NCI-H1436 treated with DMSO at 0.1 percent for 48 hours (cell line): ENCODE data around the gene NSRP1.
"Not testable (repeated sequence)": the region's sequence is repeated elsewhere in the genome, so short reads cannot be mapped to it uniquely, and the experiment has no call there.

Experiments
- DNase-seq: peaks from one replicate; lab custom pipeline; 2025; lab: John Stamatoyannopoulos, UW

NSRP1 gene

DNA sequence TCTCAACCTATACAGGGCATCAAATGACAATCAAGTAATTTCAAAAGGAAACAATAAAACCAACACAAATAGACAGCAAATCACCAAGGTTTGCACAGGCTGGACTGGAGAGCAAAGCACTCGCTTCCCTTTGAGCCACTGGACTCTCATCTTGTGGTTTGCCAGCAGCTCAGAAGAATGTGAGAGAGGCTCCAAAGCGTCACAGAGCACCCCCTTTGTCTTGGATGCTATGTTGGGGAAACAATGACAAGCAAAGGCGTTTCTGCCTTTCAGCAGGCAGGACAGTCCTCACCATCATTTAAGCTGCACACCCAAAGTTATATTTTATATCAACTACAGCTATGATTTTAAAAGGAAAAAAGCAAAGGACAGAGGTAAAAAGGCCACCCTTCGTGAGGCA is 105.6 kb downstream of the NSRP1 start:
- no peak for DNase-seq

DNA sequence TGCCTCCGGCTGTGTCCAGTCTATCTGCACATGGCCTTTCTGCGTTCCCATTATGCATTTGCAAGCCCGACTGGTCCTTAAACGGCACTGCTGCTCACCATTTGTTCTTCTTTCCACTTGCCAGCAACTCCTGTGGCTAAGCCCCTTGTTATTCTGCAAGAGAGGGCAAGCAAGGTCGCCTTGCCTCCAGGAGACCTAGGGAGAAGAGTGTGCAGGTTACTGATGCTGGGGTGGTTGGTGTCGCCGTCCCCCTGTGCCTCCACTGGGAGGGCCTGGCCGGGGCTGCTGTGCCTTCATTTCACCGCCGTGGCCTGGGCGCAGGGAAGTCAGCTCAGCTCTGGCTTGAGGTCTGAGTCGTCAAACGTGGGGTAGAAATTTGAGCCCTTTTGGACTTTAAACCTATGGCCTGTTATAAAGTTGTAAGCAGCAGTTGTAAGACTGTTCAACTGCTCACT is 106.1 kb downstream of the NSRP1 start:
- DNase-seq, result no peak

DNA sequence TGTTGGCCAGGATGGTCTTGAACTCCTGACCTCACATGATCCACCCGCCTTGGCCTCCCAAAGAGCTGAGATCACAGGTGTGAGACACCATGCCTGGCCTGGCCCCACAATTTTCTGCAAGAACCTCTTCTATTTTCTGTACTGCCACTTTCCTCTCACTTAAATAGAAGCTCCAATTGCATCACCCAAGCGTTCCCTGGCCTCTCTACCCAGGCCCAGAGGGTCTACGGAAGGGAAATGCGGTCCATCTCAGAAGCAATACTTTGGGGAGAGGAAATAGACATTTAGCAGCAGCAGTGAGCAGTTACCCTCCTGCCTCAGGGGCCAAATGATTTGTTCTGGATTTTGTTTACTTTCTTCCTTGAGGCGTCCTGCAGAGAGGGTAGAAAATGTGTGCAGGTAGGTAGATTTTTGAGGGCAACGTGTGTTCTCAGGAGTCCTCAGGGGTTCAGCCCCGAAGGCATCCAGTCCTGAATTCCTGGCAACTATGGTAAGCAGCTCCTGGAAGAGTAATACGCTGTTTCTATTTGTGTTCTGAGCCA is 107.9 kb downstream of the NSRP1 start:
- DNase-seq, result no peak

DNA sequence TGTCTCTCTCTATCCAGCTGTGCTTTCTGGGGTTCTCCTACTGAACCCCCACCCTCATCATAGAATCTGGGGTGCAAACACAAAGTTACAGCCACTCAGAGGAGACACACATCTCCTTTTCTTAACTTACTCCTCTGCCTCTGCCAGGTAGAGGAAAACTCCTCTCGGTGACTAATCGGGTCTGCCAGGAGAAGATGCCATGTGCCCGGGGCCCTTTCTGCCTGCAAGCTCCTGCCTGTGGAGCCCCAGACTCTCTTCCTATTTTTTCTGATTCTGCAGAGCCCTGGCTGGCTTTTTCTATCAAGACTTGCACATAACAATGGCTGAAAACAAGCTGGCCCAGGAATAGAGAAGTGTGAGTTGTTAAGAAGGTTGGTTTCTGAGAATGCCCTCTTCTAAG is 108.5 kb downstream of the NSRP1 start:
- DNase-seq, result no peak

DNA sequence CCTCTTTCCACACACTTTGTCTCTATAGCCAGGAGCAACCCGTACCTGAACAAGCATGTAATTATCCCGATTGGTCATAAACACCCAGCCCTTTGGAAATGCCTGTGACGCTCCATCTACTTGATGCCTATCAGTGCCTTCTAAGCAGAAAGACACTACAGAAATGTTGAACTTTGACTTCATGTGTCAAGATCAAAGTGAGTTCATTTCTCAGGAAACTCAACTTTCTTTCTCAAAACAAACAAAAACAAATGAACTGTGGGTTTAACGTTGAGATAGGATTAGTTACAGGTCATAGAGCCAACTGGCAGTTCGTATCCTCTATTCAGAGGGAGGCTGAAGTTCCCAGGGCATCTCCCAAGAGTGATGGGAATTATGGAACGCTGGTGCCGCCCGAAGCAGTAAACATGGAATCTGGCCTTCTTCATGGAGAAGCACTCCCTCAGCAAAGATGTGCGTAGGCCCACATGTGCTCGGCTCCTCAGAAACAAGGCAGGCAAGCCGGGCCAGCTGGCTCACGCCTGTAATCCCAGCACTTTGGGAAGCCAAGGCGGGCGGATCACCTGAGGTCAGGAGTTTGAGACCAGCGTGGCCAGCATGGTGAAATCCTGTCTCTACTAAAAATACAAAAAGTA is 109.4 kb downstream of the NSRP1 start:
- DNase-seq, result no peak

DNA sequence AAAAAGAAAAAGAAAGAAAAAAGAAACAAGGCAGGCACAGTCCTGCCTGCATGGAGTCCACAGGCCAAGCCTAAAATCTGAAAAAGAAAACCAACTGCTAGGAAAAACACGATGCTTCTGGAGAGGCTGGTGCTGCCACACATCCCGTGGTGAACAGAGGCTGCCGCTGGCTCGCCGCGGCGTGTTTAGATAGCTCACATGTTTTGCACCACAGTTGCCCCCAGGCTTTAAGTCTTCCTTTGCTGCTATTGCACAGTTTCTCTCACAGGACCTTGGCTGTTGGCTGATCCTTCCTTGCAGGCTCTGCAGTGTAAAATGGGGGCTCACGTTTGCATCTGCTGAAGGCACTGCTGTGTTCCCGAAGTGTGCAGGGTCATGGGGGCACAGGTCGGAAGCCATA is 110.3 kb downstream of the NSRP1 start:
- DNase-seq, result no peak

DNA sequence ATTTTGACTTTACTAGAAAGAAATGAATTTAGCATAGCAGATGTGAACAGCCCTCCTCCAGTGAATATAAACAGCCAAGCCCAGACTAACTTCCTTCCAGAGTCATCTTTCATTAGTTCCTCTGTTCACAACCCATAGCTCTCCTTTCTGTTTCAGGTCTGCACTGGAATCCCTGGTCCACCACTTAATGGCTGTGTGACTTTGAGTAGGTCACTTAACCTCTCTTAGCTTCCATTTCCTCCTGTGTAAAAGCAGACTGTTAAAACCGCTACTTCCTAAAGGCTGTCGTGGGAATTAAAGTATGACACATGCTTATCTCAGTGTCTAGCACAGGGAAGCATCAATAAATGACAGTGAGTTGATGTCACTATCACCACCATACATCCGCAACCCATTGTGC is 111.4 kb downstream of the NSRP1 start:
- no peak for DNase-seq

DNA sequence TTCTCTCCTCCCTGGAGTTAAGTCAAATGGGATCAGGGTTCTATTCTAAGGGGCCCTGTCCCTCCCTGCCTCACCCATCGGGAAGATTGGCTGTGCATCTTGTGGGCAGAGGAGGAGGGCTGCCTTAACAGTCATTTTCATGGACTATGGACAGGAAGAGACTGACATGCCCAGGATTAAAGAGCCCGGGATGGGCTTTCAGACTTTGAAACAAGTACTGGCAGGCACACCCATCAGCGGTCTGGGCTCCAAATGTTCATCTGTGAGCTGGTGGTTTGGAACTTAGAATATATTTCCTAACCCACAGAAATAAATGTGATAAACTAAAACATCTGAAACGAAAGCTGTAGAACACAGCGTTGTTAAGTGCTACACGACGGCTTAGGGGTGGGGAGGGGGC is 112.4 kb downstream of the NSRP1 start:
- DNase-seq, result no peak

DNA sequence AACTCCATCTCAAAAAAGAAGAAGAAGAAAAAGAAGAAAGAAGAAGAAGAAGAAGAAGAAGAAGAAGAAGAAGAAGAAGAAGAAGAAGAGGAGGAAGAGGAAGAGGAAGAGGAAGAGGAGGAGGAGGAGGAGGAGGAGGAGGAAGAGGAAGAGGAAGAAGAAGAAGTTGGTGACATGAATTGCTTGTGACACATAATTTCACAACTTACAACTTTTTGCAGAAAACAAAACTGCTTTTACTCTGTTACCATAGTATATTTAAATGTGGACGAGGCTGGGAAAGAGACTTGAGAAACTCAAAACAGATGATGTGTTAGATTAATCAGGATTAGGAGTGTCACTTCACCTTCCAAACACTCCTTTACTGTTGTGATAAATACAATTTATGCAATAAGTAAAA is 113.4 kb downstream of the NSRP1 start:
- DNase-seq, result not testable (repeated sequence)

DNA sequence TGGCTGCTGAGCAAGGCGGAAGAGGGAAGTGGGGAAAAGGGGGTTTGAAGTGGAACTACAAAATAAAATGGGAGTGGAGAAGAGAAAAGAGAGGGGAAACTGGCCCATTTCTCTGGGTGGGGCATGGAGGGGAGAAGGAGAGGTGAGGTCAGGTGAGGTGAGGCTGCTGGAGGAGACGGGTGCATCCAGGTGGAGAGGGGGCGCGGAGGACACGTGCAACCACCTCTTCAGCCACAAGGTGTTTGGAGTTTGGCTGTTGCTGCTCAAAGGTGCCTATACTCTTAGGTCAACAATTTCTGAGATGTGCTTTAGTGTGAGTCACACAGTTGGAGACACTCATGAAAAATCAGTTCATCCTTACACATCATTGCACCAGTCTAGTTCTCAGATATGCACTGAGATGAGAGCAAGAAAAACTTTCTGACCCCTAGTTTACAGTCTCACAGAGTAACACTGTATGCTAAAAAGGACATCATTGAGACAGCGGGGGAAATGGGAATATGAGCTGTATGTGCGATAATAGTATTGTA is 114.0 kb downstream of the NSRP1 start:
- no peak for DNase-seq

DNA sequence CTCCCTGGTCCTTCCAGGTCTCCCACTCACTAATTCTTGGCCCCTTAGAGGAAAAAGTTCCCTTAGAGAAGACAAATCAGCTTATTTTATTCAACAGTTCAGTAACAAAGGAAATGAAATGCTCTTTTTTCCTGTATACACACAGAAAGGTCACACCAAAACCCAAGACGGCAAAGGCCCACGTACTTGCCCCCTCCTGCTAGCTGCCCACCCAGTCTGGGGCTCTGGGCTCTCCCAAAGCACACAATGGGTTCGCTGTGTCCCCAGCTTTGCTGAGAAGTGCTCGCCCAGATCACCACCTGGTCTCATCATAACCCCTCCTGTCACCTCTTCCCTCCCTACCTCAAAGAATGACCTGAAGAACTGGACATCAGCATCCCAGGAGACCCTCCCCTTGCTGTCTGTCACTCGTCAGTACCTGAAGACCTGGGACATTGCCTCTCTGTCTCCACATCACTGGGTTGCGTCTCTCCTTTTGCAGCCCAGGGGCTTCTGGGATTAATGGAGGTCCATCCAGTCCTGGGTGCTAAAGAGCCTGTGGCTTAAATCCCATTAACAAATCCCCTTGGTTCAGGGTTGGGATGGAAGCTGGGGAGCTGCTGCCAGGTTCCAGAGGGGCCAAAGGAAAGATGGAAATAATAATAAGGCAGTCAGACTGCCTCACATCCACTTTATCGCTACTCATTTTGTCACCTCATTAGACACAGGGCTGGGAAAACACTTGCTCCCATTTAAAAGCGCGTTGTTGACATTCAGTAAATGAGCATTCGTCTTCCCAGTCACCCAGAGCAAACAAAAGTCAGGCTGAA is 115.6 kb downstream of the NSRP1 start:
- DNase-seq, result no peak

DNA sequence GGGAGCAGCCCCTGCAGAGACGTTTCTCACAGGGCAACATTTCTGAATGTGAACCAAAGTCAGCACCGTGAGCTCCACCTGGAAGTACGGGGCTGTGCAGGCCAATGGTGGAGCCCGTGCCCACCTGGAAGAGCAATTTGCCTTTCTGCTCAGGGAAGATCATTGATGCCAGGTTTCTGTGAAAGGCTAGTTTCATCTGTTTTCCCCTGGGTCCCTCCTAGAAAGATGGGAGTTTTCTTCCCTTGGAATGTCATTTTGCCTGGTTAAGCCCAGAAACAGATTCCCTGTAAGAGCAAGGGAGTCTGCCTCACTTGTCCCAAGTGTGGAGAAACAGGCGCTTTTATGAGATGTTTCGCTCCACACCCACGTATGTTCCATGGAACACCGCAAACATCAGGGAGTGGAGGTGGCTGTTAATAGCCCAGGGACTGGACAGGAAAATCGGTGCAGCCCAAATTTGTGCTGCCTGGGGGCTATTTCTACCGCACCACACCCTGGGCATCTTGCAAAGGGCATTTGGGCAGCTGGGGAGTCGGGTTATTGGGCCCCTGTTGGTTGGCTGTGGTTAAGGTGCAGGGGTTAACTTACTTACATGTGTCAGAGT is 116.3 kb downstream of the NSRP1 start:
- DNase-seq, result no peak

DNA sequence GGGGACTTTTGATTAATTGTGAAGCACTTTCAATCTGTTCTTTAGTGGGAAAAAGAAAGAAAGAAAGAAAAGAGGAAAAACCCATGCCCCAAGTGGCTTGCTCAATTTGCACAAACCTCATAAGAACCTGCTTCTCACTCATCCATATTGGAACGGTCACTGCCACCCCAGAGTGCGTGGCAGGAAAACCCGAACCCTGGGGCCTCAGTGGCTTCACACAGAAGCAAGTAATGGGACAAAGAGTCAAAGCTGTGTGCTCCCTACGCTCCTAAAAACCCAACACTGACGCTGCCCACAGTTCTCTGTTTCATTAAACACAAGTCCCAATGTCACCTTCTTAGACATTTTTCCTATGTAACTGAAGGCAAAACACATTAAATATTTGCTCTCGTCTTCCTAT is 117.7 kb downstream of the NSRP1 start:
- DNase-seq, result no peak

DNA sequence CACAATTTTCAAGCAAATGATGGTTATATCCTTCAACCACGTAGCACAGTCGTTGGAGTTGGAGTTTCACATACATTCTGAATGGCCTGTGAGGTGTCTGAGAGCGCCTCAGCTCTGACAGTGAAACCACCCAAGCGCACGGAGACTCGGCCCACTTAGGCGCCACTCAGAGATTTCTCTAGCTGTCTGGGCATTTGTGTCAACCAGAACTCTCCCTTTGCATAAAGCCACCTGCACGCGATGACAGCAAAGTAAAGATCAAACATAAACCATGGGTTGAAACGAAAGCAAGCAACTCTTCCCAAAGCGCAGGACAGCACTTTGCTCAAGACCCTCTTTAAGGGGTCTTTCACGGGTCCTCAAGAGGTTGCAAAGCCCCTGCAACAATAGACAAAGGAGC is 118.3 kb downstream of the NSRP1 start:
- no peak for DNase-seq

DNA sequence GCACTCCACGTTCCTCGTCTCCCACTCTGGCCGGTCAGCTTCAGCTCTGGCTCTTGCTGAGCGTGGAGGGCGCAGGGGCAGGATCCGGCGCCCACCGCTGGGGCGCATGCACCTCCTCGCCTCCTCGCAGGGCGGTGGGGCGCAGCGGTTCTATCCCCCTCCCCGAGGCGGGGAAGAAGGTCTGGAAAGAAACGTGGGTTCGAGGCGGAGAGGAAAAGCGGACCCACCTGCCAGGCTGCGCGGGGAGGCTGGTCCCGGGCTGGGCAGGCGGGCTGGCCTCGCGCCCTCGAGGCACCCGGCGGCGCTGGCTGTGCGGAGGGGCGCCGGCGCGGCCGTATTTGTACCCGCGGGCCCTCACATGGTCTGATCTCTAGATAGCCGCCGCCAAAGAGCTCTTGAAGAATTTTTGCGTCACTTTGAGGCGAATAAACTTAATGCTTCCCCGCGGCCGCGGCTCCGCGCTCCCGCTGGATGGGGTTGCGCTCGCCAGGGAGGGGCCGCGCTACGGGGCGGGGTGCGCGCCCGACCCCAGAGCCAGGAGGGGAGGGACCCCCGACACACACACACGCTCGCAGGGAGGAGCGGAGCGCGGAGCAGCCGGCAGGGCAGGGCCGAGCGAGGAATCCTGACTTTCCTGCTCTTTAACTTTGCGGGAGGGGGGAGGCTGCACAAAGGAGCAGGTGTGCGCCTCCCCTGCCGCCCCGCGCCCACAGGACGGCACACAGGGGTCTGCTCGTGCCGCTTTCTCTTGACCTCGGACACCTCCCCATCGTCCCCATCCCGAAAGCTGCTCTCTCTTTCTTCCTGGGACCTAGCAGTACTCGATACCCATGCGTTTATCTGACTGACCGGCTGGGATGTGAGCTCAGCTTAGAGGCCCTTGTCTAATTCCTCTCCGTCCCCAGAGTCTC is 119.0 kb downstream of the NSRP1 start, which contains the start of gene SLC6A4:
Gene SLC6A4 (minus strand): TSS at position 312 of the 911 bp plus-strand sequence. CDS start 13,739 bp downstream, outside the sequence.
- no peak for DNase-seq
